Progenitor cell of endocrine pancreas (in vitro differentiated cells): ENCODE results near the gene BLACAT1. TPM values are rescaled to one million over a fixed set of nuclear protein-coding genes. Genes with fewer than 3 reads are reported as not detected.
"Not testable (repeated sequence)": the region's sequence is repeated elsewhere in the genome, so short reads cannot be mapped to it uniquely, and the experiment has no call there.

Experiments
- DNase-seq: peaks from one replicate; pipeline ENCODE4 v3.0.0; 2021; ENCODE audit warnings: low spot score; ENCODE audit not compliant: unreplicated experiment
- H3K27ac Mint-ChIP-seq: 2 replicates; pipeline ENCODE4 v1.8.0; 2021; ENCODE audit warnings: mild to moderate bottlenecking, moderate library complexity, mixed read lengths
- H3K27me3 Mint-ChIP-seq: 2 replicates; pipeline ENCODE4 v1.8.0; 2021; ENCODE audit warnings: mixed read lengths
- H3K36me3 Mint-ChIP-seq: 2 replicates; pipeline ENCODE4 v1.8.0; 2022; ENCODE audit warnings: mixed read lengths; ENCODE audit not compliant: insufficient read depth
- H3K4me1 Mint-ChIP-seq: 2 replicates; pipeline ENCODE4 v1.8.0; 2021; ENCODE audit warnings: low read depth, mixed read lengths
- H3K4me3 Mint-ChIP-seq: 2 replicates; pipeline ENCODE4 v1.8.0; 2021; ENCODE audit warnings: low read depth, mild to moderate bottlenecking, moderate library complexity, mixed read lengths
- H3K9me3 Mint-ChIP-seq: 2 replicates; pipeline ENCODE4 v1.8.0; 2021; ENCODE audit warnings: low read depth, mixed read lengths
- CTCF ChIP-seq: fragments of 200-600 bp; sonication (generic); IDR thresholded peaks from one replicate; pipeline ENCODE4 v1.5.0; 2021; ENCODE audit warnings: antibody characterized with exemption, mild to moderate bottlenecking; ENCODE audit not compliant: unreplicated experiment
- microRNA-seq: library from miRNA; unstranded; fragments of <30 nt; microRNA quantifications from one replicate; pipeline ENCODE4 v1.1.0, GENCODE V29; 2020; ENCODE audit warnings: borderline number of aligned reads; ENCODE audit not compliant: unreplicated experiment
- total RNA-seq: library from RNA; stranded (reverse); gene quantifications from 2 replicates; pipeline ENCODE4 v1.2.1, GENCODE V29; 2021

BLACAT1 gene
- total RNA-seq, 1 donor from 2014 or later = 6.3 TPM

- TF ChIP-seq CTCF = no peak
- Mint-ChIP-seq H3K4me1 (no peaks in the 10 kb centered on the region), H3K36me3 (peaks cover 5% of the 10 kb centered on the region), H3K4me3 (no peak overlapping the region), H3K9me3 (peaks cover 7% of the 10 kb centered on the region), H3K27ac (no peak overlapping the region), H3K27me3 (peaks cover 18% of the 10 kb centered on the region)
- DNase-seq = no peak
Observed at GRCh38 chr1:205410581-205411298, 45.1 kb downstream of the BLACAT1 start.

GRCh38 chr1:205407970-205408369, 47.9 kb downstream of the BLACAT1 start:
- H3K4me1 Mint-ChIP-seq = no peaks in the 10 kb centered on the region
- H3K27me3 Mint-ChIP-seq = peaks cover 13% of the 10 kb centered on the region
- peaks cover 7% of the 10 kb centered on the region for H3K9me3 Mint-ChIP-seq
- H3K36me3 Mint-ChIP-seq = peaks cover 5% of the 10 kb centered on the region
- no peak for DNase-seq
- H3K4me3 Mint-ChIP-seq = no peak overlapping the region
- no peak for TF ChIP-seq CTCF
- no peak overlapping the region for H3K27ac Mint-ChIP-seq

GRCh38 chr1:205406252-205406651, 49.6 kb downstream of the BLACAT1 start:
- not testable (repeated sequence) for H3K4me3 Mint-ChIP-seq, H3K36me3 Mint-ChIP-seq, H3K4me1 Mint-ChIP-seq

More at GRCh38 chr1:205406252-205406651, 49.6 kb downstream of the BLACAT1 start:
- H3K27ac Mint-ChIP-seq, H3K9me3 Mint-ChIP-seq, DNase-seq: not testable (repeated sequence)
- peaks cover 13% of the 10 kb centered on the region for H3K27me3 Mint-ChIP-seq

Small RNA genes within 50 kb of the gene (microRNA-seq; reads per million reads assigned to microRNA genes)
- 17,530 reads per million, percentile 96 among the genes with 10 or more reads in this experiment for gene MIR135B

Other genes with a start within 250 kb of the BLACAT1 start
- gene DSTYK, start 244.3 kb downstream of the BLACAT1 start, total RNA-seq = 10.4 and 11.0 TPM in 2 replicates
- gene TMCC2, start 228.1 kb downstream of the BLACAT1 start, total RNA-seq = 4.6 and 5.0 TPM in 2 replicates
- 4.5 and 5.6 TPM in 2 replicates for gene NUAK2, start 134.3 kb downstream of the BLACAT1 start, total RNA-seq
- gene KLHDC8A, start 99.1 kb downstream of the BLACAT1 start, total RNA-seq = 0.18 and 0.36 TPM in 2 replicates
- 13.9 and 15.2 TPM in 2 replicates for gene LEMD1, start 34.0 kb downstream of the BLACAT1 start, total RNA-seq
- 23.9 and 24.5 TPM in 2 replicates for gene CDK18, start 48.6 kb upstream of the BLACAT1 start, total RNA-seq
- 25.7 and 30.2 TPM in 2 replicates for gene ELK4, start 176.0 kb upstream of the BLACAT1 start, total RNA-seq
- gene SLC45A3, start 224.5 kb upstream of the BLACAT1 start, total RNA-seq = 8.4 and 8.6 TPM in 2 replicates